Breast epithelium (tissue), 4 donors: ENCODE measurements around the gene CCDC150. TPM values are rescaled to one million over a fixed set of nuclear protein-coding genes. Genes with fewer than 3 reads are reported as not detected.

ENCODE experiments used
- DNase-seq, 2 donors: peaks; one replicate each; pipeline ENCODE4 v3.0.0-alpha.2; 2019; ENCODE audit warnings: low spot score in 2 of 2
- H3K27ac ChIP-seq, 2 donors: fragments of 200-600 bp; sonication (generic) in 1 of 2; one replicate each; pipeline ENCODE4 v1.5.1; 2016 to 2019; ENCODE audit warnings: mild to moderate bottlenecking in 1 of 2
- H3K27me3 ChIP-seq, 2 donors: fragments of 200-600 bp; sonication (generic) in 1 of 2; one replicate each; pipeline versions ENCODE4 v1.5.1 to v1.6.0; 2017 to 2019; ENCODE audit warnings: control low read depth in 1 of 2, mild to moderate bottlenecking in 1 of 2
- H3K36me3 ChIP-seq: fragments of 200-600 bp; one replicate; pipeline ENCODE4 v1.5.1; 2019
- H3K4me1 ChIP-seq, 2 donors: fragments of 200-600 bp; sonication (generic); one replicate each; pipeline ENCODE4 v1.5.1; 2016 to 2019; ENCODE audit warnings: control low read depth in 1 of 2
- H3K4me3 ChIP-seq, 3 donors: fragments of 200-600 bp; sonication (generic); 1 replicate in 2 of 3; 2 replicates in 1 of 3; pipeline ENCODE4 v1.5.1; 2016 to 2019; ENCODE audit warnings: mild to moderate bottlenecking in 3 of 3, moderate library complexity in 2 of 3
- H3K9me3 ChIP-seq, 2 donors: fragments of 200-600 bp; sonication (generic) in 1 of 2; one replicate each; pipeline ENCODE4 v1.5.1; 2016 to 2019; ENCODE audit warnings: control low read depth in 1 of 2
- POLR2A ChIP-seq: fragments of 450-650 bp; IDR thresholded peaks from one replicate; pipeline ENCODE4 v1.6.1; 2016; ENCODE audit warnings: antibody characterized with exemption, mild to moderate bottlenecking, moderate library complexity
- POLR2AphosphoS5 ChIP-seq, 3 donors: sonication (generic); formaldehyde crosslinking; IDR thresholded peaks; one replicate each; pipeline ENCODE4 v1.6.1; 2017; ENCODE audit warnings: antibody characterized with exemption in 3 of 3
- intact Hi-C: fragments of 100-400 bp; cut with DNase I; formaldehyde crosslinking; loops from one replicate; pipeline ENCODE4 v1.15.1; 2023; ENCODE audit warnings: low total_unique reads
- total RNA-seq, 3 donors: library from RNA; depleted of rRNA; stranded (reverse); fragments of >200 nt; gene quantifications; one replicate each; pipeline ENCODE4 v1.1.0, GENCODE V29; 2016
- TF ChIP-seq, protein P1 (sequence below), 3 donors: fragments of 450-650 bp; IDR thresholded peaks; one replicate each; pipeline ENCODE4 v1.5.1; 2016 to 2017; ENCODE audit warnings: antibody characterized with exemption in 3 of 3, mild to moderate bottlenecking in 3 of 3, moderate library complexity in 3 of 3

CCDC150 gene
- total RNA-seq, 3 donors from 2014 or later, result 2.0 to 5.9 (median 3.8) TPM

DNA sequence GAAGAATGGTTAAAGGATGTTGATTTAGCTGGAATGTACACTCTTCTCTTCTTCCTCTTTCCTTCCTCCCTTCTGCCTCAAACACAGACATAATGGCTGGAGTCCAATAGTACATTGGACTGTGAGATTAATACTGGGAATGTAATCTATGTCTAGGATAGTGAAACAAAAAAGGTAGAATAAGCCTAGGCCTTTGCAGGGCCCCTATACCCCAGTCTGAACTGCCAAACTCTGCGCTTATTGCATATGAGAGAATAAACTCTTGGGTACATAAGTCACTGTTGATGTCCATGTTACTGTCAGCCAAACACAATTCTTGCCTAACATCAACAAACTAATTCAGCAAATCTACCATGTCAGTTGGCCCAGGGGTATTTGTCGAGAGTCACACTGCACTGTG is 29.7 kb upstream of the CCDC150 start:
- DNase-seq, result no peak
- intact Hi-C loops, result no loop called here
- Histone ChIP-seq H3K27me3 (no peaks in the 10 kb centered on the region), H3K36me3 (no peaks in the 10 kb centered on the region), H3K4me3 (no peak overlapping the region), H3K4me1 (no peaks in the 10 kb centered on the region), H3K9me3 (no peaks in the 10 kb centered on the region), H3K27ac (no peak overlapping the region)
- TF ChIP-seq, protein P1, sequence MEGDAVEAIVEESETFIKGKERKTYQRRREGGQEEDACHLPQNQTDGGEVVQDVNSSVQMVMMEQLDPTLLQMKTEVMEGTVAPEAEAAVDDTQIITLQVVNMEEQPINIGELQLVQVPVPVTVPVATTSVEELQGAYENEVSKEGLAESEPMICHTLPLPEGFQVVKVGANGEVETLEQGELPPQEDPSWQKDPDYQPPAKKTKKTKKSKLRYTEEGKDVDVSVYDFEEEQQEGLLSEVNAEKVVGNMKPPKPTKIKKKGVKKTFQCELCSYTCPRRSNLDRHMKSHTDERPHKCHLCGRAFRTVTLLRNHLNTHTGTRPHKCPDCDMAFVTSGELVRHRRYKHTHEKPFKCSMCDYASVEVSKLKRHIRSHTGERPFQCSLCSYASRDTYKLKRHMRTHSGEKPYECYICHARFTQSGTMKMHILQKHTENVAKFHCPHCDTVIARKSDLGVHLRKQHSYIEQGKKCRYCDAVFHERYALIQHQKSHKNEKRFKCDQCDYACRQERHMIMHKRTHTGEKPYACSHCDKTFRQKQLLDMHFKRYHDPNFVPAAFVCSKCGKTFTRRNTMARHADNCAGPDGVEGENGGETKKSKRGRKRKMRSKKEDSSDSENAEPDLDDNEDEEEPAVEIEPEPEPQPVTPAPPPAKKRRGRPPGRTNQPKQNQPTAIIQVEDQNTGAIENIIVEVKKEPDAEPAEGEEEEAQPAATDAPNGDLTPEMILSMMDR (IDR thresholded peaks at IDR 0.05), result no peak
- TF ChIP-seq POLR2AphosphoS5 (IDR thresholded peaks at IDR 0.05) (no peak), POLR2A (no peak)

DNA sequence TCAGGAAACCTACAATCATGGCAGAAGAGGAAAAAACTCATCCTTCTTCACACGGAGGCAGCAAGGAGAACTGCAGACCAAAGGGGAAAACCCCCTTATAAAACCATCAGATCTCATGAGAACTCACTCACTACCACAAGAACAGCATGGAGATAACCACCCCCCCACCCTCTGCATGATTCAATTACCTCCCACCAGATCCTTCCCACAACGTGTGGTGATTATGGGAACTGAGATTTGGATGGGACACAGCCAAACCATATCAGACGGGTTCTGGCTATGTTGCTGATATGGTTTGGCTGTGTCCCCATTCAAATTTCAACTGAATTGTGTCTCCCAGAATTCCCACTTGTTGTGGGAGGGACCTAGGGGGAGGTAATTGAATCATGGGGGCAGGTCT is 28.7 kb upstream of the CCDC150 start:
- Histone ChIP-seq H3K27ac (no peak overlapping the region), H3K4me3 (no peak overlapping the region), H3K36me3 (no peaks in the 10 kb centered on the region), H3K9me3 (no peaks in the 10 kb centered on the region), H3K27me3 (no peaks in the 10 kb centered on the region), H3K4me1 (no peaks in the 10 kb centered on the region)
- no peak for DNase-seq
- TF ChIP-seq POLR2AphosphoS5 (IDR thresholded peaks at IDR 0.05), result no peak
- TF ChIP-seq, protein P1 (IDR thresholded peaks at IDR 0.05), result no peak
- intact Hi-C loops, result no loop called here

DNA sequence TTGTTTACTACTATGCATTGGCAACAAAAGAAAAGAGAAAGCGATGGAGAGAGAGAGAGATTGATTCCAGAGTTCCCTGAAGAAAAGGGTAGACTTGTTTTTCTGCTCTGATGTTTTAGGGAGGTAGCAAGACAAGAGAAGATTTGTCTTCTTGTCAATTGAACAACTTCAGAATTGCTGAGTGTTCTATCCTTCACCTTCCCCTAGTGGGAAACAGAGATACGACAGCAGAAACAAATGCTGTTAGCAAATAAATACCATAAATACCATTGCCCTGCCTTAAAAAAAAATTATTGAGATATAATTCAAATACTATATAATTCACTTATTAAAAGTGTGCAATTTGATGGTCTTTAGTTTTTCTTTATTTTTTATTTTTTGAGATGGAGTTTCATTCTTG is 26.2 kb upstream of the CCDC150 start:
- Histone ChIP-seq H3K36me3 (no peaks in the 10 kb centered on the region), H3K27ac (no peak overlapping the region), H3K27me3 (no peaks in the 10 kb centered on the region), H3K9me3 (no peaks in the 10 kb centered on the region), H3K4me1 (no peaks in the 10 kb centered on the region), H3K4me3 (no peak overlapping the region)
- no peak for TF ChIP-seq POLR2AphosphoS5 (IDR thresholded peaks at IDR 0.05)
- TF ChIP-seq, protein P1 (IDR thresholded peaks at IDR 0.05), result no peak
- TF ChIP-seq POLR2A, result no peak
- DNase-seq, result no peak
- intact Hi-C loops, result no loop called here

DNA sequence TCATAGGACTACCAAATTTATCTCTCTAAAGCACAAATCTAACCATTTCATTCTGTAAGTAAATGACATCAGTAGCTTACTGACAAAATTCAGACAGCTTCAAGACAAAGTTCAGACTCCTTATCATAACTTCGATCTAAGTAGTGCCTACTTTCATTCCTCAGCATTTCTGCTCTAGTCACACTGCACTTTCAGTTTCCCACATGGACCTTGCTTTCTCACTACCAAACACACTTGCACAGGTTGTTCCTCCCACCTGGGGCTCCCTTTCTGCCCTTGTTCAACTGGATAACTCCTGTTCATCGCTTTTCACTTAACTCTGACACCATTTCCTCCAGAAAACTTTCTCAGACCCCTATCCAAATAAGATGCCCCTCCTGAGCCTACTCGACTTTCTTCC is 22.1 kb upstream of the CCDC150 start:
- intact Hi-C loops, result no loop called here
- H3K27ac ChIP-seq, result no peak overlapping the region
- no peak for DNase-seq

DNA sequence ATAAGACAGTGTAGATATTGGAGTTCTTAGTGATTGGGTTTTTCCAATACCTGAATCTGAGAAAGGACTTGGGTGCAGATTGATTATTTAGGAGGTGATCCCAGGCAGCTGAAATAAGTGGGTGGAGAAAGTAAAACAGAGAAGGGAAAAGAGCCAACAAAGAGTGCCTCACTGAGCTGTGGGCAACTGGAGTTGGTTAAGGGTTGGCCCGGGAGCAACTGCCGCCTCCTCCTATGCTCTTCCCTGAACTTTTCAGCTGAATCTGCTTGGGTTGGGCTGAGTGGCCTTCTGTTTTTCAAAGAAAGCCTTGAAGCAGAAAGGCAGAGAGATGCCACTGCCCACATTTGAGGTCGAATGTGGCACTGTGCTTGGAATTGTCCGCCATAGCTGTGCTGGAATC is 20.9 kb upstream of the CCDC150 start:
- no peak overlapping the region for H3K4me3 ChIP-seq
- H3K27ac ChIP-seq, result no peak overlapping the region
- intact Hi-C loops, result no loop called here
- H3K4me1 ChIP-seq, result no peaks in the 10 kb centered on the region
- no peaks in the 10 kb centered on the region for H3K27me3 ChIP-seq
- H3K36me3 ChIP-seq, result no peaks in the 10 kb centered on the region
- TF ChIP-seq POLR2A, result no peak
- no peak for TF ChIP-seq POLR2AphosphoS5 (IDR thresholded peaks at IDR 0.05)
- DNase-seq, result no peak
- no peaks in the 10 kb centered on the region for H3K9me3 ChIP-seq

More for the DNA sequence above, 22.1 kb upstream of the CCDC150 start:
- no peak for TF ChIP-seq POLR2A
- TF ChIP-seq, protein P1 (IDR thresholded peaks at IDR 0.05), result no peak
- no peak for TF ChIP-seq POLR2AphosphoS5 (IDR thresholded peaks at IDR 0.05)
- Histone ChIP-seq H3K4me1 (no peaks in the 10 kb centered on the region), H3K36me3 (no peaks in the 10 kb centered on the region), H3K27me3 (no peaks in the 10 kb centered on the region), H3K4me3 (no peak overlapping the region), H3K9me3 (no peaks in the 10 kb centered on the region)

DNA sequence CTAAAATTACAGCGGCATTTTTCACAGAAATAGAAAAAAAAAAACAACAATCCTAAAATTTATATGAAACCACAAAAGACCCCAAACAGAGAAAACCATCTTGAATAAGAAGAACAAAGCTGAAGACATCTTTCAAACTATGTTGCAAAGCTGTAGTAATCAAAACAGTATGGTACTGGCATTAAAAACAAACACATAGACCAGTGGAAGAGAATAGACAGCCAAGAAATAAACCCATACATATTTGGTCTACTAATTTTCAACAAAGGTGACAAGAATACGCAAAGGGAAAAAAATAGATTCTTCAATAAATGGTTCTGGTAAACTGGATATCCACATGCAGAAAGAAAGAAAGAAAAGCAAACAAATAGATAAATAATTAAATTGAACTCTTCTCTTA is 9.0 kb upstream of the CCDC150 start:
- no peaks in the 10 kb centered on the region for H3K36me3 ChIP-seq
- intact Hi-C loops, result no loop called here
- H3K27ac ChIP-seq, result no peak overlapping the region
- H3K4me3 ChIP-seq, result no peak overlapping the region
- no peak for TF ChIP-seq POLR2AphosphoS5 (IDR thresholded peaks at IDR 0.05)
- TF ChIP-seq POLR2A, result no peak
- TF ChIP-seq, protein P1 (IDR thresholded peaks at IDR 0.05), result no peak
- no peaks in the 10 kb centered on the region for H3K27me3 ChIP-seq
- peaks cover 4 to 19% of the 10 kb centered on the region in 2 donors for H3K9me3 ChIP-seq
- no peak for DNase-seq
- H3K4me1 ChIP-seq, result no peaks in the 10 kb centered on the region
